Measurements from ENCODE around the gene DCUN1D4. TPM values are rescaled to one million over a fixed set of nuclear protein-coding genes. Genes with fewer than 3 reads are reported as not detected.

Gene DCUN1D4
- total RNA-seq, 1 donor from 2014 or later, result 19.7 TPM

GRCh38 chr4:51850294-51850693 lies 7.3 kb downstream of the DCUN1D4 start:
- H3K36me3 ChIP-seq (ENCODE audit: control insufficient read depth, insufficient read depth, low read length), result no peaks in the 10 kb centered on the region
- no peaks in the 10 kb centered on the region for H3K27me3 ChIP-seq (ENCODE audit: control insufficient read depth, insufficient read depth, low read length)
- H3K4me3 ChIP-seq (ENCODE audit: low read depth, low read length), result no peak overlapping the region
- DNase-seq (ENCODE audit: low read depth), result no peak
- no peak for TF ChIP-seq CTCF (IDR thresholded peaks at IDR 0.05; ENCODE audit: insufficient read depth, low read length, poor library complexity, severe bottlenecking)

DNA sequence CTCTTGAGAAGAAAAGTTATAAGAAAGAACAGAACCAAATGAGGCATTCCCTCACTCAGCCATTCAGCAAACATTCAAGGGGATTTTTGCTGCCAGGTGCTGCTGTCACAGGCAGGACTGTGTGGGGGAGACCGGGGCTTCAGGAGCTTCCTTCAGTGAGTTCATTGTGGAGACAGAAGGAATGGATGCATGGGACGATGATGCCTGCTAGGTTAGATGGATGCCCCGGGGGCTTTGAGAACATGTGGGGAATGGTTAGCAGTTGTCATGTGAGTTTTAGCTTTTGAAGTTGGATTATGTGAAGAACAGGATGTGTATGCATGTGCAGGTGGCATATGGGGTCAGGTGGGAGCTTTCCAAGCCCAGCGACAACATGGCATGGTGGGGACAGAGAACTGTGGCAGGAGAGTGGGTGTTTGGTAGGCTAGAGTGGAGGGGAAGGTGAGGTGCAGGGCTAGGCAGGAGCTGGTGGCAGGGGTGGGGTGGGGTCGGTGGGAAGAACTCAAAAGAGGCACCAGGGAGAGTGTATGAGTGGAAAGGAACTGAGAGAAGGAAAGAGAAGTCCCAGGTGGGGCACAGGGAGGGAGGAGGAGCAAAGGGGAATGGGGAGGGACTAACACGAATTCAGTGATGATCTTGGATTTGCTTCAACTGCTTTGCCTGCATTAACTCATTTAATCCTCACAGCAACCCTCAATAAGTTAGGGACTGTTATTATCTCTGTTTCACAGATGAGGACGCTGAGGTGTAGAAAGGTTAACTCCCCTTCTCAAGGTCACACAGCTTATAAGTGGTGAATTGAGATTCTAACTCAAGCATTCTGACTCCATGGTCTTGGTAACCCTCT lies 8.4 kb downstream of the DCUN1D4 start:
- Histone ChIP-seq H3K4me3 (ENCODE audit: low read depth, low read length) (no peak overlapping the region), H3K27me3 (ENCODE audit: control insufficient read depth, insufficient read depth, low read length) (no peaks in the 10 kb centered on the region), H3K36me3 (ENCODE audit: control insufficient read depth, insufficient read depth, low read length) (no peaks in the 10 kb centered on the region)
- no peak for DNase-seq (ENCODE audit: low read depth)
- TF ChIP-seq CTCF (IDR thresholded peaks at IDR 0.05; ENCODE audit: insufficient read depth, low read length, poor library complexity, severe bottlenecking), result no peak

- no peak overlapping the region for H3K4me3 ChIP-seq (ENCODE audit: low read depth, low read length)
- DNase-seq (ENCODE audit: low read depth), result no peak
- TF ChIP-seq CTCF (IDR thresholded peaks at IDR 0.05; ENCODE audit: insufficient read depth, low read length, poor library complexity, severe bottlenecking), result no peak
- no peaks in the 10 kb centered on the region for H3K36me3 ChIP-seq (ENCODE audit: control insufficient read depth, insufficient read depth, low read length)
- no peaks in the 10 kb centered on the region for H3K27me3 ChIP-seq (ENCODE audit: control insufficient read depth, insufficient read depth, low read length)
Observed at GRCh38 chr4:51851937-51852290, 9.0 kb downstream of the DCUN1D4 start.

GRCh38 chr4:51853027-51853682 lies 10.2 kb downstream of the DCUN1D4 start:
- TF ChIP-seq CTCF (IDR thresholded peaks at IDR 0.05; ENCODE audit: insufficient read depth, low read length, poor library complexity, severe bottlenecking), result no peak
- H3K36me3 ChIP-seq (ENCODE audit: control insufficient read depth, insufficient read depth, low read length), result no peaks in the 10 kb centered on the region
- DNase-seq (ENCODE audit: low read depth), result no peak
- H3K4me3 ChIP-seq (ENCODE audit: low read depth, low read length), result no peak overlapping the region
- no peaks in the 10 kb centered on the region for H3K27me3 ChIP-seq (ENCODE audit: control insufficient read depth, insufficient read depth, low read length)

- TF ChIP-seq CTCF (IDR thresholded peaks at IDR 0.05; ENCODE audit: insufficient read depth, low read length, poor library complexity, severe bottlenecking), result no peak
- DNase-seq (ENCODE audit: low read depth), result no peak
- Histone ChIP-seq H3K36me3 (ENCODE audit: control insufficient read depth, insufficient read depth, low read length) (no peaks in the 10 kb centered on the region), H3K4me3 (ENCODE audit: low read depth, low read length) (no peak overlapping the region), H3K27me3 (ENCODE audit: control insufficient read depth, insufficient read depth, low read length) (no peaks in the 10 kb centered on the region)
Observed at GRCh38 chr4:51855270-51855669, 12.3 kb downstream of the DCUN1D4 start.
